ENCODE data around the gene PLIN4. TPM values are rescaled to one million over a fixed set of nuclear protein-coding genes. Genes with fewer than 3 reads are reported as not detected.
A peak's percentile ranks its signal among the peaks of the same experiment; 100 is the strongest.

PLIN4 gene
- total RNA-seq, 1 donor from 2014 or later = 69.5 TPM

DNA sequence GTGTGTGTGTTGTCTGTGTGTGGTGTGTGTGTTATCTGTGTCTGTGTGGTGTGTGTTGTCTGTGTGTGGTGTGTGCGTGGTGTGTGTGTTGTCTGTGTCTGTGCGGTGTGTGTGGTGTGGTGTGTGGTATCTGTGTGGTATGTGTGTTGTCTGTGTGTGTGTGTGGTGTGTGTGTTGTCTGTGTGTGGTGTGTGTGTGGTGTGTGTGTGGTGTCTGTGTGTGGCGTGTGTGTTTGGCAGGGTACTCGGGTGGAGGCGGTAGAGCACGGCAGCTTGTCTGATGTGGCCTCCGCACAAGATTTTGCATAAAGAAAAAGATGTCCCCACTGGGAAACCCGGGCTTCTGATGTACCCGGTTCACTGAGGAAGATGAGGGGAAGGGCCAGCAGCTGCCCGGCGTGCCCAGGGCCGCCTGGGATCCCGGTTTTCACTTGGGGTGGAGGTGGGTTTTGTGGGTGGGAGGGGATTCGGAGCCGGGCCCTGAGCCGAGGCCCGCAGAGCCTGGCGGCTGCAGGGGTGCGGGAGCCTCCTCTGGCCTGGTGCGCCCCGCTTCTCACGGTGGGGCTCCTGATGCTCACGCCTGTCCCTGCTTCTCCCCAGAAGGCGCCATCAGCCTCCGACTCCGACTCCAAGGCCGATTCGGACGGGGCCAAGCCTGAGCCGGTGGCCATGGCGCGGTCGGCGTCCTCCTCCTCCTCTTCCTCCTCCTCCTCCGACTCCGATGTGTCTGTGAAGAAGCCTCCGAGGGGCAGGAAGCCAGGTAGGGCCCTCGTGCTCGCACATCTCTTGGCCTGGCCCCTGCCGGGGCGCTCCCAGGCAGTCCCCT is 25.0 kb downstream of the PLIN4 start:
- TF ChIP-seq POLR2A (IDR thresholded peaks at IDR 0.05) (no peak), POLR2AphosphoS5 (IDR thresholded peaks at IDR 0.05; ENCODE audit: insufficient read depth in 1 of 2, low read depth in 1 of 2) (no peak)
- TF ChIP-seq, protein P1, sequence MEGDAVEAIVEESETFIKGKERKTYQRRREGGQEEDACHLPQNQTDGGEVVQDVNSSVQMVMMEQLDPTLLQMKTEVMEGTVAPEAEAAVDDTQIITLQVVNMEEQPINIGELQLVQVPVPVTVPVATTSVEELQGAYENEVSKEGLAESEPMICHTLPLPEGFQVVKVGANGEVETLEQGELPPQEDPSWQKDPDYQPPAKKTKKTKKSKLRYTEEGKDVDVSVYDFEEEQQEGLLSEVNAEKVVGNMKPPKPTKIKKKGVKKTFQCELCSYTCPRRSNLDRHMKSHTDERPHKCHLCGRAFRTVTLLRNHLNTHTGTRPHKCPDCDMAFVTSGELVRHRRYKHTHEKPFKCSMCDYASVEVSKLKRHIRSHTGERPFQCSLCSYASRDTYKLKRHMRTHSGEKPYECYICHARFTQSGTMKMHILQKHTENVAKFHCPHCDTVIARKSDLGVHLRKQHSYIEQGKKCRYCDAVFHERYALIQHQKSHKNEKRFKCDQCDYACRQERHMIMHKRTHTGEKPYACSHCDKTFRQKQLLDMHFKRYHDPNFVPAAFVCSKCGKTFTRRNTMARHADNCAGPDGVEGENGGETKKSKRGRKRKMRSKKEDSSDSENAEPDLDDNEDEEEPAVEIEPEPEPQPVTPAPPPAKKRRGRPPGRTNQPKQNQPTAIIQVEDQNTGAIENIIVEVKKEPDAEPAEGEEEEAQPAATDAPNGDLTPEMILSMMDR (IDR thresholded peaks at IDR 0.05) = no peak
- H3K36me3 ChIP-seq = peaks cover 0 to 85% of the 10 kb centered on the region in 2 donors
- intact Hi-C loops (cut with DNase I) = no loop called here

DNA sequence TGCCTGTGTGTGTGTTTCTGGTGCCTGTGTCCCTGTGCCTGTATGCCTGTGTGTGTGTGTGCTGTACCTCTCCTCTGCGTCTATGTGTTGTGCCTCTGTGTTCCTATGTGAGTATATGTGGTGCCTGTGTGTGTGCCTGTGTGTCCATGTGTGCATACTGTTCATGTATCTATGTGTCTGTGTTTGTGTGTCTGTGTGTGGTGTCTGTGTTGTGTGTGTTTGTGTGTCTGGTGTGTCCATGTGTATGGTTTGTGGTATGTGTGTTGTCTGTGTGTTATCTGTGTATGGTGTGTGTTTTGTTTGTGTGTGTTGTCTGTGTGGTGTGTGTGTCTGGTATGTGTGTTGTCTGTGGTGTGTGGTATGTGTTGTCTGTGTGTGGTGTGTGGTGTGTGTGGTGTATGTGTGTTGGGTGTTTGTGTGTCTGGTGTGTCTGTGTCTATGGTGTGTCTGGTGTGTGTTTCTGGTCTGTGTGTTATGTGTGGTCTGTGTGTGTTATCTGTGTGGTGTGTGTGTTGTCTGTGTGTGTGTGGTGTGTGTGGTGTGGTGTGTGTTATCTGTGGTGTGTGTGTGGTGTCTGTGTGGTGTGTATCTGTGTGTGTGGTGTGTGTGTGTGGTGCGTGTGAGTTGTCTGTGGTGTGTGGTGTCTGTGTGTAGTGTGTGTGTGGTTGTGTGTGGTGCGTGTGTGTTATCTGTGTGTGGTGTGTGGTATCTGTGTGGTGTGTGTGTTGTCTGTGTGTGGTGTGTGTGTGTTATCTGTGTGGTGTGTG is 25.8 kb downstream of the PLIN4 start:
- TF ChIP-seq, protein P1 (IDR thresholded peaks at IDR 0.05) = no peak
- TF ChIP-seq POLR2A (IDR thresholded peaks at IDR 0.05) = no peak
- no peak overlapping the region for H3K27ac ChIP-seq
- H3K36me3 ChIP-seq = peaks cover 0 to 80% of the 10 kb centered on the region in 2 donors
- no peak for DNase-seq (ENCODE audit: extremely low spot score in 2 of 2)
- H3K4me3 ChIP-seq = no peak overlapping the region
- no peaks in the 10 kb centered on the region for H3K9me3 ChIP-seq
- no peaks in the 10 kb centered on the region for H3K4me1 ChIP-seq
- H3K27me3 ChIP-seq = no peaks in the 10 kb centered on the region
- intact Hi-C loops (cut with DNase I) = no loop called here

More for the DNA sequence above, 25.0 kb downstream of the PLIN4 start:
- H3K9me3 ChIP-seq = no peaks in the 10 kb centered on the region
- no peak overlapping the region for H3K4me3 ChIP-seq
- DNase-seq (ENCODE audit: extremely low spot score in 2 of 2) = no peak
- H3K4me1 ChIP-seq = no peaks in the 10 kb centered on the region
- no peak overlapping the region for H3K27ac ChIP-seq
- no peaks in the 10 kb centered on the region for H3K27me3 ChIP-seq

DNA sequence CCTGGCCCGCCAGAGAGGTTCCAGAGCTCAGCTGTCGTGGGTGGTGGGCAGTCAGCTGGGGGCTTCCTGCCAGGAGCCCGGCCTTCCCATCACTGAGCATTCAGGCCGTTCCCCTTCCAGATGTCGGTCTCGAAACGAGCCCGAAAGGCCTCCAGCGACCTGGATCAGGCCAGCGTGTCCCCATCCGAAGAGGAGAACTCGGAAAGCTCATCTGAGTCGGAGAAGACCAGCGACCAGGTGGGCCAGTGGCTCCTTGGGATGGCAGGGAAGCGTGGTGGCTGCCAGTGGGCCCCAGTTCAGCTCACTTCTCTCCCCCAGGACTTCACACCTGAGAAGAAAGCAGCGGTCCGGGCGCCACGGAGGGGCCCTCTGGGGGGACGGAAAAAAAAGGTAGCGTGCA is 26.8 kb downstream of the PLIN4 start:
- Histone ChIP-seq H3K27ac (no peak overlapping the region), H3K4me3 (no peak overlapping the region), H3K36me3 (peaks cover 0 to 69% of the 10 kb centered on the region in 2 donors), H3K9me3 (no peaks in the 10 kb centered on the region), H3K4me1 (no peaks in the 10 kb centered on the region), H3K27me3 (no peaks in the 10 kb centered on the region)
- TF ChIP-seq POLR2A (IDR thresholded peaks at IDR 0.05) (no peak), POLR2AphosphoS5 (IDR thresholded peaks at IDR 0.05; ENCODE audit: insufficient read depth in 1 of 2, low read depth in 1 of 2) (no peak)
- TF ChIP-seq, protein P1 (IDR thresholded peaks at IDR 0.05) = no peak
- no peak for DNase-seq (ENCODE audit: extremely low spot score in 2 of 2)
- intact Hi-C loops (cut with DNase I) = no loop called here

DNA sequence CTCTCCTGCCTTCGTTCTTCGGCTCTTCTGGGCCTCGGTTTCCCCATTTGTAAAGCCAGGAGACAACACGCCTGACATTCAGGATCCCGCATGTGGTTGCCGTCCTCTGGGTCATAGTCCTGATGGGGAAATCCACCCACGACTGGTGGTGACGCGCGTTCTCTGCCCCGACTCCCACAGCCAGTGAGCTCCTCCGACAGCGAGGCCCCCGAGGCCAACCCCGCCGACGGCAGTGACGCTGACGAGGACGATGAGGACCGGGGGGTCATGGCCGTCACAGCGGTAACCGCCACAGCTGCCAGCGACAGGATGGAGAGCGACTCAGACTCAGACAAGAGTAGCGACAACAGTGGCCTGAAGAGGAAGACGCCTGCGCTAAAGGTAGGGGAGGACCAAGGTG is 29.8 kb downstream of the PLIN4 start:
- no peak for DNase-seq (ENCODE audit: extremely low spot score in 2 of 2)
- H3K4me1 ChIP-seq = no peaks in the 10 kb centered on the region
- H3K9me3 ChIP-seq = no peaks in the 10 kb centered on the region
- intact Hi-C loops (cut with DNase I) = no loop called here
- TF ChIP-seq POLR2A (IDR thresholded peaks at IDR 0.05) (no peak), POLR2AphosphoS5 (IDR thresholded peaks at IDR 0.05; ENCODE audit: insufficient read depth in 1 of 2, low read depth in 1 of 2) (no peak)
- H3K27ac ChIP-seq = no peak overlapping the region
- H3K4me3 ChIP-seq = no peak overlapping the region
- H3K36me3 ChIP-seq = peaks cover 0 to 50% of the 10 kb centered on the region in 2 donors
- H3K27me3 ChIP-seq = no peaks in the 10 kb centered on the region

DNA sequence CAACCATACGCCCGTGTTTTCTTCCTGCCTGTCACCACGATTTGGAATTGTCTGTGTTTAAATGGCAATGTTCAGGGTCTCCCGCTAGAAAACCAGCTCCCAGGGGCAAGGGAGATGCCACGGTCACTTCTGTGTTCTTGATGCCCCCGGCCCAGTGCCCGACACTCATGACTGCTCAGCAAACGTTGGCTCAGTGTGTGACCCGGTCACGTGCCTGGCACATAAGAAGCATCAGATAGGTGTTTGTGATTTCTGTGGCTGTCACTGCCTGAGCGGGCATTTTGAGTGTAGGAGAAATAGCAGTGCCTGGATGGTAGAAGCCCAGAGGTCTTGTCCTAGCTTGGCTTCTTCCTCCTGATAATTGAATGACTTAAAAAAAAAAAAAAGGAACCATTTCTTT is 30.7 kb downstream of the PLIN4 start:
- DNase-seq (ENCODE audit: extremely low spot score in 2 of 2) = peak in 1 of 2 donors; percentile 54
- no peaks in the 10 kb centered on the region for H3K27me3 ChIP-seq
- TF ChIP-seq POLR2AphosphoS5 (IDR thresholded peaks at IDR 0.05; ENCODE audit: insufficient read depth in 1 of 2, low read depth in 1 of 2) (no peak), POLR2A (IDR thresholded peaks at IDR 0.05) (no peak)
- TF ChIP-seq, protein P1 (IDR thresholded peaks at IDR 0.05) = no peak
- no peak overlapping the region for H3K27ac ChIP-seq
- peaks cover 0 to 46% of the 10 kb centered on the region in 2 donors for H3K36me3 ChIP-seq
- no peaks in the 10 kb centered on the region for H3K4me1 ChIP-seq
- intact Hi-C loops (cut with DNase I) = no loop called here
- H3K4me3 ChIP-seq = no peak overlapping the region
- H3K9me3 ChIP-seq = no peaks in the 10 kb centered on the region

All from vagina (tissue), 2 donors.